Aorta (tissue), 5 donors: ENCODE data around the gene WDFY4. TPM values are rescaled to one million over a fixed set of nuclear protein-coding genes. Genes with fewer than 3 reads are reported as not detected.

Source experiments
- ATAC-seq: fragments of 200-7000 bp; cut with Tn5 transposase; one replicate; pipeline ENCODE4 v1.9.1; 2022; ENCODE audit warnings: moderate library complexity; ENCODE audit not compliant: low FRiP score
- DNase-seq, 2 donors: peaks; one replicate each; pipeline ENCODE4 v3.0.0-alpha.2; 2020
- H3K27ac ChIP-seq, 2 donors: one replicate each; pipeline ENCODE4 v1.5.1; 2013; ENCODE audit warnings: low read length in 2 of 2, mild to moderate bottlenecking in 2 of 2, moderate library complexity in 2 of 2, control low read depth in 1 of 2, inconsistent platforms in 1 of 2, low read depth in 1 of 2
- H3K27me3 ChIP-seq, 2 donors: one replicate each; pipeline ENCODE4 v1.6.1; 2013; ENCODE audit warnings: control low read depth in 1 of 2, low read length in 1 of 2, mild to moderate bottlenecking in 1 of 2, moderate library complexity in 1 of 2; ENCODE audit not compliant: insufficient read depth in 2 of 2, control insufficient read depth in 1 of 2
- H3K36me3 ChIP-seq, 2 donors: one replicate each; pipeline ENCODE4 v1.6.1; 2013; ENCODE audit warnings: control low read depth in 1 of 2, low read length in 1 of 2, mild to moderate bottlenecking in 1 of 2; ENCODE audit not compliant: insufficient read depth in 2 of 2, control insufficient read depth in 1 of 2
- H3K4me1 ChIP-seq, 2 donors: one replicate each; pipeline ENCODE4 v1.6.1; 2013; ENCODE audit warnings: low read length in 2 of 2, control low read depth in 1 of 2, mild to moderate bottlenecking in 1 of 2, moderate library complexity in 1 of 2; ENCODE audit not compliant: insufficient read depth in 2 of 2, control insufficient read depth in 1 of 2
- H3K4me3 ChIP-seq, 2 donors: one replicate each; pipeline ENCODE4 v1.5.1; 2013; ENCODE audit warnings: low read length in 2 of 2, control low read depth in 1 of 2, mild to moderate bottlenecking in 1 of 2
- H3K9me3 ChIP-seq: one replicate; pipeline ENCODE4 v1.6.1; 2013; ENCODE audit warnings: mild to moderate bottlenecking, low read length; ENCODE audit not compliant: control insufficient read depth
- WGBS, 2 donors: extraction: QIAGEN DNeasy Blood & Tissue Kit; methylation state at CpG; one replicate each; pipeline ENCODE4 v1.1.7; 2013; 5-methylcytosine and 5-hydroxymethylcytosine counted together
- intact Hi-C, 2 donors: fragments of 100-400 bp; cut with DNase I; formaldehyde crosslinking; loops; one replicate each; pipeline versions ENCODE4 v1.14.2 to v1.15.0; 2022
- polyA plus RNA-seq, 2 donors: library from polyadenylated mRNA; stranded (reverse); fragments of 200-250 nt; gene quantifications; one replicate each; pipeline ENCODE4 v1.2.3, GENCODE V29; 2013
- total RNA-seq, 2 donors: library from RNA; stranded (reverse); fragmentation: NEBNext Ultra II Directional; extraction: Animal tissue kit (Norgen Biotek cat#: 25700); gene quantifications; one replicate each; pipeline ENCODE4 v1.2.1, GENCODE V29; 2021
- donor health status: healthy with polysubstance abuse.
- donor health status: Bipolar disorder and iron deficiency.
- donor health status: DM: no; HTN: no; CAD: no.
- donor health status: DM: no; HTN: no; CAD: no.
- donor health status: DM: yes; HTN: yes; CAD: no.

WDFY4 gene
- total and polyA plus RNA-seq, 4 donors, result 0.54 to 15.0 (median 4.6) TPM

- Histone ChIP-seq H3K9me3 (no peaks in the 10 kb centered on the region), H3K27me3 (no peaks in the 10 kb centered on the region), H3K36me3 (no peaks in the 10 kb centered on the region), H3K4me3 (no peak overlapping the region), H3K27ac (no peak overlapping the region), H3K4me1 (no peaks in the 10 kb centered on the region)
- WGBS, 2 donors, result 90 to 91% methylated on average over 10 of the region's 10 CpGs
- intact Hi-C loops, result no loop called here
- no peak for DNase-seq
- ATAC-seq, result no peak
These were observed 87.4 kb downstream of the WDFY4 start for GRCh38 chr10:48772059-48772458.

DNA sequence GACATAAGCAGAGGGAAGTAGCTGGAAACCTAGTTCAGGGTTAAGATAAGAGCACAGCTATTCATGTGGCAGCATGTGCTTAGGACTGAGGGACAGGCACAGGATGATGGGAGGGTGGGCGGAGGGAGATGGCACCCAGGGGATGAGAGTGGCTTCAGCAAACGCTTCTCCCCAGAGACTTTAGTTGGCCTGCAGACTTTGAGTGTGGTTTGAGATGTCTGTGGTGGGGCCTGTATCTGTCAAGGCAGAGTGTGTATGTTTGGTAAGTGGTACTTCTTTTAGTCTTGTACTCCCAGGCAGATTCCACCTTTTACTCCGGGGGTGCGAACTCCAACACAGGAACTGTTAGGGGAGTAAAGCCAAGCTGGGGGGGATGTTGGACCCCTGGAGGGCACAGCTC is 88.9 kb downstream of the WDFY4 start:
- Histone ChIP-seq H3K9me3 (no peaks in the 10 kb centered on the region), H3K36me3 (no peaks in the 10 kb centered on the region), H3K27me3 (no peaks in the 10 kb centered on the region), H3K27ac (no peak overlapping the region), H3K4me1 (no peaks in the 10 kb centered on the region), H3K4me3 (no peak overlapping the region)
- ATAC-seq (no peak), DNase-seq (no peak)
- WGBS, 2 donors, result 86 to 92% methylated on average over 4 of the region's 4 CpGs
- intact Hi-C loops, result no loop called here

DNA sequence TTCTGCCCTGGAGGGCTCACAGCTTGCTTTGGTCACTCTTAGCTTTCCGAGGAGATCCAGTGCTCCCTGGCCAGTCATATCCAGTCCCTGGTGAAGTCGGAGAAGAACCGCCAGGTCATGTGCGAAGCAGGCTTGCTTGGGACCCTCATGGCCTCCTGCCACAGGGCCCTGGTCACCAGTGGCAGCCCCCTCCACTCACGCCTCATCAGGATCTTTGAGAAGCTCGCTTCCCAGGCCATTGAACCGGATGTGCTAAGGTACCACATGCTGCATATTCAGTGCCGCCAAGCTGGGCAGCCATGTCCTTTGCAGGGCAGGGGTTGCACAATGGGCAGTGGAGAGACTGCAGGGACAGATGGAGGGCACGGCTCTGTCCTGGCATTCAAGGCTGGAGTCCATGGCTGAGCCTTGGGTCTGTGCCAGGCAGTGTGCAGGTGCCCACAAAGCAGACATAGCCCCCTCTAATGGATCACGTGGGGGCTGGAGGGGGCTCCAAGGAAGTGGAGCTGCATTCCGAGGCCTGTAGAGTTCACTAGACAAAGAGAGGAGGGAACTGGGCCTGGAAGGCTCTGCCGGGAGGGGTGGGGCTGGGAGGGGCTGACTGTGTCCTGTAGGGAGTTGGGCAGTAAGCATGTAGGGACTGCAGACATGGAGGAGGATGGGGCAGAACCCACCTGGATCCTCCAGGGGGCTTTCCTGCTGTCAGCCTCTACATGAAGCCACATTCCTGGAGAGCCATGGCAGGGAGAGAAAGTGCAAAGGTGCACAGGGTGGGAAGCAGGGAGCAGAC is 89.9 kb downstream of the WDFY4 start:
- Histone ChIP-seq H3K36me3 (no peaks in the 10 kb centered on the region), H3K27me3 (no peaks in the 10 kb centered on the region), H3K4me1 (no peaks in the 10 kb centered on the region), H3K27ac (no peak overlapping the region), H3K4me3 (no peak overlapping the region), H3K9me3 (no peaks in the 10 kb centered on the region)
- 92 to 93% methylated on average over 12 of the region's 12 CpGs for WGBS, 2 donors
- intact Hi-C loops, result no loop called here
- no peak for DNase-seq
- ATAC-seq, result no peak

- WGBS, 2 donors, result 94 to 96% methylated on average over 4 of the region's 4 CpGs
- ATAC-seq (no peak), DNase-seq (no peak)
- Histone ChIP-seq H3K4me3 (no peak overlapping the region), H3K27me3 (no peaks in the 10 kb centered on the region), H3K36me3 (no peaks in the 10 kb centered on the region), H3K27ac (no peak overlapping the region), H3K4me1 (no peaks in the 10 kb centered on the region), H3K9me3 (no peaks in the 10 kb centered on the region)
- intact Hi-C loops, result no loop called here
These were observed 90.5 kb downstream of the WDFY4 start for GRCh38 chr10:48775206-48775517.

DNA sequence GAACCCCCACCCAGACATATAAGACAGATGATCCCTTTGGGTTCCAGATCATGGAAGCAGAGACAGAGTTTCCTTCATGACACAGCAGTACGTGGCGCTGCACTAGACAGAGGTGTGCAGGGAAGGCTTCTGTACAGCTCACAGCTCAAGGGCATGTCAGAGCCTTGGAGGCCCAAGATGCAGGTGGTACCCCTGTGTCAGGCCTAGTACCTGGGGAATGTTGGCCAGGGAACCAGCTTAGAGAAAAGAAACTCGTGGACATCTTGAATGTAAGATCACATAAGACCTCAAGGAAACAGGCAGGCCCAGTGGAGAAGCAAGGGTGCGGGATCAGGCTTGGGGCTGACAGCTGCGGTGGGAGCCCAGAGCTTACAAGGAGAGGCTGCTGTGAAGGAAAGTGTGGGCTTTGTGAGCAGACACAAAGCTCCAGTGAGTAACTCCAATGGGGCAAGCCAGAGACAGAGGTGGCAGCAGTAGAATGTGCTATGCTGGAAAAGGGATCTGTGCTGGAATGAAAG is 91.4 kb downstream of the WDFY4 start:
- no peak for ATAC-seq
- Histone ChIP-seq H3K9me3 (no peaks in the 10 kb centered on the region), H3K36me3 (no peaks in the 10 kb centered on the region), H3K4me3 (no peak overlapping the region), H3K27ac (no peak overlapping the region), H3K27me3 (no peaks in the 10 kb centered on the region), H3K4me1 (no peaks in the 10 kb centered on the region)
- DNase-seq, result no peak
- intact Hi-C loops, result no loop called here
- 96% methylated on average over 5 of the region's 5 CpGs for WGBS, 2 donors

- Histone ChIP-seq H3K36me3 (no peaks in the 10 kb centered on the region), H3K27ac (no peak overlapping the region), H3K9me3 (no peaks in the 10 kb centered on the region), H3K4me3 (no peak overlapping the region), H3K4me1 (no peaks in the 10 kb centered on the region), H3K27me3 (no peaks in the 10 kb centered on the region)
- 86% methylated on average over 9 of the region's 9 CpGs for WGBS, 2 donors
- DNase-seq (no peak), ATAC-seq (no peak)
- intact Hi-C loops, result no loop called here
These were observed 91.9 kb downstream of the WDFY4 start for GRCh38 chr10:48776528-48776927.

DNA sequence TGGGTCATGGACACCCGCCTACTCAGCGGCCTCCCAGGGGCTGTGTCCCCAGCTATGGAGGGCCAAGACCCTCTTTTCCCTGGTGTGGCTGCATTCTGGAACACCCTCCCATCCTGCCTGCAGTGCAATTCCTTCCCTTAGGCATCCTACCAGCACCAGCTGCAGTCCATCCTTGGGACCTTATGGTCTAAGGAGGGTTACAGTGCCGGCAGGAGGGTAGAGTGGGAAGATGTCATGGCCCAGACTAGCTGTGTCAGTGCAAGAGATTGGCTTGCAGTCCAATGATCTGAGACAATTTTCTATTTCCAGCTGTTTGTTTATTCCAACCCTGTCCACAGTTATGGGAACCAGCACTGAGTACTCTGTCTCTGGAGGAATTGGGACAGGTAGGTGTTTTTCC is 92.4 kb downstream of the WDFY4 start:
- 94 to 95% methylated on average over 3 of the region's 3 CpGs for WGBS, 2 donors
- Histone ChIP-seq H3K36me3 (no peaks in the 10 kb centered on the region), H3K27me3 (no peaks in the 10 kb centered on the region), H3K4me3 (no peak overlapping the region), H3K4me1 (peaks cover 0 to 2% of the 10 kb centered on the region in 2 donors), H3K27ac (no peak overlapping the region), H3K9me3 (no peaks in the 10 kb centered on the region)
- ATAC-seq, result no peak
- no peak for DNase-seq
- intact Hi-C loops, result no loop called here

DNA sequence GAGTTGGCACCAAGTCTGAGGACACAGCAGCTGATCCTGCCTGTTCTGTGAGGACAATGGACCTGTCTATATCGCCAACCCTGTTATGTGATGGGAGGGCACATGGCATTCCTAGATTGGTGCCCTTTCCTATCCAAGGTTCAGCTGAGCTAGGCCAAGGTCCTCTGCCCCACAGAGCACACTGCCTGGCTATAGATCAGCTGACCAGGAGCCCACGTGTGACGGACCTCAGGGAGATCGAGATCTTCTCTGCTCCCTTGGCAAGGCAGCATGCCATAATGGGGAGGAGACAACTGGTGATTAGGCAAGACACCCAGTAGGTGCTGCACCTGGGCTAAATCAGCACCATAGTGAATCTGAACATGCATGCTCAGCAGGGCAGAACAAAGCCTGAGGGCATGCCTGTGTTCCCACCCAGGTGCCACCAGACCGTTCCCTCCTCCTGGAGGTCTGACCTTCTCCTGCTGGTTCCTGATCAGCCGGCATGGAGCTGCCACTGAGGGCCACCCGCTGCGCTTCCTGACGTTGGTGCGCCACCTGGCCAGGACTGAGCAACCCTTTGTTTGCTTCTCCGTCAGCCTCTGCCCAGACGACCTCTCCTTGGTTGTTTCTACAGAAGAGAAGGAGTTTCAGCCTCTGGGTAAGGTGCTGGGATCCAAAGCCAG is 93.7 kb downstream of the WDFY4 start:
- DNase-seq, result no peak
- 95 to 97% methylated on average over 12 of the region's 12 CpGs for WGBS, 2 donors
- H3K36me3 ChIP-seq, result no peaks in the 10 kb centered on the region
- no peak for ATAC-seq
- no peaks in the 10 kb centered on the region for H3K9me3 ChIP-seq
- no peak overlapping the region for H3K27ac ChIP-seq
- intact Hi-C loops, result no loop called here
- H3K4me3 ChIP-seq, result no peak overlapping the region
- H3K4me1 ChIP-seq, result peaks cover 0 to 5% of the 10 kb centered on the region in 2 donors
- H3K27me3 ChIP-seq, result no peaks in the 10 kb centered on the region

DNA sequence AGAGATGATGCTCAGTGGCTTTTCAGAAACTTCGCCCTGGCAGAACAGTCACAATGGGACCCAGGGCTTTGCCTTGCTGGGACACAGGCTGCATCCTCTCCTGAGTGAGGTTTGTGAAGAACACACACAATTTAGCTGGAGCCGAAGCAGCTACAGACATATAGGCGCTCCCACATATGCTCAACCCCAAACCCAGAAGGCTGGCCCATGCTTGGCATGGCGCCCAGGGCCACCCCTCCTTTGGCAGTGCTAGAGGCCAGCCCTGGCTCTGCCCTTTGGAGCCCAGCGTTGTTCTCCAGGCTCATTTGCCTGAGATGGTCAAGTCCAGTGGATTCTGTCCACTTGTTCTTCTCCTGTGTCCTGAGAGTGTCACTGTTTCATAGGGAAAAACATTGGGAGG is 94.4 kb downstream of the WDFY4 start:
- no peak overlapping the region for H3K27ac ChIP-seq
- no peaks in the 10 kb centered on the region for H3K9me3 ChIP-seq
- DNase-seq (no peak), ATAC-seq (no peak)
- H3K4me1 ChIP-seq, result peaks cover 0 to 5% of the 10 kb centered on the region in 2 donors
- no peak overlapping the region for H3K4me3 ChIP-seq
- no peaks in the 10 kb centered on the region for H3K27me3 ChIP-seq
- H3K36me3 ChIP-seq, result no peaks in the 10 kb centered on the region
- 73 to 79% methylated on average over 5 of the region's 5 CpGs for WGBS, 2 donors
- intact Hi-C loops, result no loop called here
